NB4 (cell line): ENCODE measurements around the gene PPP2R5C.

ENCODE experiments used
- CTCF ChIP-seq: IDR thresholded peaks from one replicate; pipeline ENCODE4 v1.5.1; 2012; ENCODE audit warnings: low read depth, low read length
- MAX ChIP-seq: IDR thresholded peaks from 2 replicates; pipeline ENCODE4 v1.6.1; 2011; ENCODE audit warnings: low read depth, low read length
- MYC ChIP-seq: IDR thresholded peaks from 2 replicates; pipeline ENCODE4 v1.6.1; 2011; ENCODE audit warnings: low read depth, low read length
- POLR2A ChIP-seq: IDR thresholded peaks from 2 replicates; pipeline ENCODE4 v1.6.1; 2011; ENCODE audit warnings: mild to moderate bottlenecking; ENCODE audit not compliant: insufficient read length; ENCODE audit errors: extremely low read depth

GRCh38 chr14:101780390-101780789 is 18.9 kb downstream of the PPP2R5C start:
- no peak for TF ChIP-seq CTCF
- no peak for TF ChIP-seq MAX
- no peak for TF ChIP-seq POLR2A
- TF ChIP-seq MYC = no peak
